NCI-H1694 (cell line): Measurements from ENCODE around the gene SEMA4D.
"Not testable (repeated sequence)": the region's sequence is repeated elsewhere in the genome, so short reads cannot be mapped to it uniquely, and the experiment has no call there.

ENCODE experiments used
- DNase-seq: peaks from one replicate; lab custom pipeline; 2025; lab: John Stamatoyannopoulos, UW

Gene SEMA4D

DNA sequence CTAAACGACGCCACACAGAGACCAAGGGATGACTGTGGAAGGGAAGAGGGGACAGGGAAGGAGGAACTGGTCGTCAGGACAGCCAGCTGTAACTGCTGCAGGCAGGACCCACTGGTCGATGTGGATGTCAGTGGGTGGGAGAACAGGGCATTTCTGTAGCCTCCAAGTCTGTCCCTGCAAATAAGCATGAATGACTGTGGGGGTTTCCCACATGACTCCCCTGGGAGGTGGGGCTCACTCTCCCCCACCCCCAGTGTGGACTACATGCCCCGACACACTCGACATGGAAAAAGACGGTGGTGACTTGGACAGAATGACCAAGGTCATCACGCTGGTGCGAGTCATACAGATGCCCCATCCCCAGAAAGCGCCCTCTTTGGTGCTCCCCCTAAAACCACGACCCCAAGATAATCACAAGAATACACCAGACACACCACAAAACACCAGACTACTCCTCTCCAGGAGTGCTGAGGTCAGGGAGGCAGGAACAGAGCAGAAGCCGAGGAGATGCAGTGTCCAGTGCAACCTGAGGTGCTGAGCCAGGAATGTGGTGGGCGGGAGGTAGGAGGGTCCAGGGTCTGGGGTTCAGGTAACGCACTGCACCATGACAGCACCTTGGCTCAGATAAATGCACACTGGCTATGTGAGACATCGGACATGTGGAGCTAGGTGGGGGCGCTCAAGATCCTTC lies 114.7 kb downstream of the SEMA4D start:
- no peak for DNase-seq

DNA sequence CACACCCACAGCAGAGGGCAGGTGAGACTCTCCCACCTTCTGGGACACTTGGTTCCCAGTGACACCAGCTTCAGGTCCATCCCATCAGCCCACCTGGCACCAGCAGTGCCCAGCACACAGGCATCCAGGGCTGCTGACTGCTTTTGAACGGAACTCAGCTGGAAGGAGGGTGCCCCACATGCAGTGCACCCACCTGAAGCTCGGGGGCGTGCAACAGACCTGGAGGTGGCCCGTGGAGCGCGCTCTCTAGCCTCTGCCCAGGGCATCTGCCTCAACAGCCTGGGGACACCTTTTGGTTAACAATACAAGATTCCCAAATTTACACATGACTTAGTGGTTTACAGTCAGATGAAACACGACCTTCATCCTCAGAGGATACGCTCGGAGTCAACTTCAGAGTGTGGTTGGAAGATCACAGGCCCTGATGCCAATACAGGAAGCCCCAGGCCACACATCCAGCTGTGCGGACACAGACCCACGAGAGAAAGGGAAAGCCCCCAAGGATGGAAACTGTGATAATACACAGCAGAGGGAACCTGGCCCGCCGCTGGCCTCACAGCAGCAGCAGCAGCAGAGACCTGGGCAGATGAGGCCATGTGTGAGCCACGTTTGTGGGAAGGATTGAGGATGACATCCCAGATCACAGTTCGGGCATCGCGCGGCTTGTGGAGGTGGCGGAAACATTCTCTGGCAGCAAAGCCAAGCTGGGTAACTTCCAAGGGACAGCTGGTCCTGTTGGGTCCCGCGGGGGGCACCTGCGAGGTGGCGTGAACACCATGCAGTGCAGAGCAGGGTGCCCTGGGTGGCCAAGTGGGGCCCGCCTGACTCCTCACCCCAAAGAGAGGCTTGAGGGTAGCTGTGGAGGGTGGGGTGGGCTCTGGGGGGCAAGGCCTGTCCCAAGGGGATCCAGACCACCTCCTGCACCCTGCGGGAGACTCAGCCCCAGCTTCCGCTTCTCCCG lies 115.6 kb downstream of the SEMA4D start:
- no peak for DNase-seq

DNA sequence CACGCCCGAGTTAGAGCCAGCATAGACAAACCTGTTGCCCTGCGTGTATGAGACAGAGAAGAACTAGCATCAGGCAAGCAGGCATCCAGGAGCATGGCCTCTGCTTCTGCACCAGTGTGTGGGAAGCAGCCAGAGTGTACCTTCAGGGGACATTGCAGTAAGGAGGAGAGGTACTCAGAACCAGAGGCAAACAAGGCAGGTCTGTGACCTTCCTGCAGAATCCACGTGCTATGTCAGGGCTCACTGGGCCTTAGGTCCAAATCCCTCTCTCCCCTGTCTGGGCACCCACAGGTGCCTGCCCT lies 116.7 kb downstream of the SEMA4D start:
- DNase-seq, result no peak

DNA sequence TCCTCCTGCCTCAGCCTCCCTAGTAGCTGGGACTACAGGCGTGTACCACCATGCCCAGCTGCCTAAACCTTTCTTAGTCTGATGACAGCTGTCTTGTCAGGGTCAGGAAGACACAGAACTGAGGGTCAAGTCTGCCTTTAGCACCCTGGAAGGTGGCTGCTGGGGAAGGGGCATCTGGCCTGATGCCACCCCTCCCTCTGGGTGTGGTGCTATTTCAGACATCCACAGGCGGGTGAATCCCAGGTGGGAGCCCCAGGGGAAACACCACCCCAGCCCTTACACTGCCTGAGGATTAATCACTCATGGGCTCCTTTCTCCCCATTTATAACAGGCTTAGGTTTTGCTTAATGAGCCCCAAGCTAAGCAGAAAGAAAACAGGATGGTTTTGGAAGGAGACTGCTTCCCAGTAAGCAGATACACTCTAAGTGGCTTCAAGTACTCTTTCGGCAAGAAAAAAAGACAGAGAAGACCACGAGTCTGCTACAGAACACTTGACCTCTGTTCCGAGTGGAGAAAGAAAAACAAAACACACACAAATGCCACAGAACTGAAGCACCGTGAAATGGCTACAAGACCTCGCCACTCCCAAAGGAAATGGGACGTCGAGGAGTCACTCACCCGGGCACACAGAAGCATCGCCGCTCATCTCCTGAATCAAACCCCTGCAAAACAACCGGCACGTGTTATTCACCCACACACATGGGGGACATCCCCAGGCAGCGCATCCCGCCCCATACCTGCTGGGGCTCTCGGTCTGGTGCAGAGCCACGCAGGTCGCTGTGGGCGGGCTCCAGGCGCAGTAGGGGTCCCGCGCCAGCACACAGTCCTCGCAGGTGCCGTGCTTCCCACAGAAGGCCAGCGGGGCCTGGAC lies 117.2 kb downstream of the SEMA4D start:
- DNase-seq, result no peak

DNA sequence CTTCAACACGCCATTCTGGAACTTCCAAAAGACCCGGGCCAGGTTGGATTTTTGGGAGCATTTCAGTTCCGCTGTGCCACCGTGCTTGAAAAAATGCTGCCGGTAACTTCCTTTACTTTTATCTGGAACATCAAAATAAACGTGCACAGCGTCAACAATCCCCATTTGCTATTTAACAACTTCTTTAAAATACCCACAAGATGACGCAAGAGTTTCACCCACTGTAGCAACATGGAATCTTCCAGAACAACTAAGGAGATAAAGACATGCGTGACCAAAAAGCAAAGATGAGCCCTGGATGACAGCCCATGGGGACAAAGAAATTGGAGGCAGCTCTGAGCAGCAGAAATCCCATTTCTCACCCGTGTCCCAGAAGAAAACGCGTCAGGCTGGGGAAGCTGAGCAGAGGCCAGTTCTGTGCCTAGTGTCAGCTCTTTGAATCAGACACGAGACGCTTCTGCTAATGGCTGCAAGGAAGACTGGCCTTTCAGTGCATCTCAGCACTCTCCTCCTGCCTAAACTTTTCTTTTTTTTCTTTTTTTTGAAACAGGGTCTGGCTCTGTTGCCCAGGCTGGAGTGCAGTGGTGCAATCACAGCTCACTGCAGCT lies 118.3 kb downstream of the SEMA4D start:
- no peak for DNase-seq

DNA sequence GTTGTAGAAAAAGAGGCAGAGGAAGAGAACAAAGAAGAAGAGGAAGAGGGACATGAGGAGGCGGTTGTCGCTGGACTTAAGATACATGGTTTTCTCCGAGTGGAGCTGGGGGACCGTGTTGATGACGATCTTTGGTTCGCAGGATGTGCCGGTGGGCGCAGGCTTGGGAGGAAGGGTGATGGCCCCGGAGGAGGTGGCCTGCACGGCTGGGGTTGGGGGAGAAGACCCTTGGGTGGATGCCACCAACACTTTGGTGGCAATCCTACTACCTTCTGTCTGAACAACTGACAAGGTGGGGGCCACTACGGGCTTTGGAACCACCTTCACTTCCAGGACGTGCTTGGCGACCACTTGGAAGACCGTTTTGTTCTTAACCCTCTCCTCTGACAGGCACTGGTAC lies 118.9 kb downstream of the SEMA4D start:
- no peak for DNase-seq

DNA sequence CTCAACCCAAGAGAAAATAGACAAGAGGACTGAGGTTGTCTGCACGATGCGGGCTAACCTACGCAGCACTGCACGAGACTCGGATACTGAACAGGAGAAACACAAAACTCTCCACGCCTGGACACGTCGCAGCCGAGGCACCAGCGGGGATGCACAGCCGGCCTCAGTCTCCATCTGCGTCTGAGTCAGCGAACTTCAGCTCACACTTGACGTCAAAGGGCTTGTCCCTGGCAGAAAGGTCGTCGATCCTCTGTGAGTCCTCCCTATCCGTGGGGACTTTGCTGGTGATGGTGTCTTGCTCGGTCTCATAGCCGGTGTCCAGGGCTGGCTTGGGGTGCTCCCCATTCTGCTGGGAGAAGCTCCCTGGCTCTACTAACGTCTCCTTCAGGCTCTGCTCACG lies 119.4 kb downstream of the SEMA4D start:
- no peak for DNase-seq

DNA sequence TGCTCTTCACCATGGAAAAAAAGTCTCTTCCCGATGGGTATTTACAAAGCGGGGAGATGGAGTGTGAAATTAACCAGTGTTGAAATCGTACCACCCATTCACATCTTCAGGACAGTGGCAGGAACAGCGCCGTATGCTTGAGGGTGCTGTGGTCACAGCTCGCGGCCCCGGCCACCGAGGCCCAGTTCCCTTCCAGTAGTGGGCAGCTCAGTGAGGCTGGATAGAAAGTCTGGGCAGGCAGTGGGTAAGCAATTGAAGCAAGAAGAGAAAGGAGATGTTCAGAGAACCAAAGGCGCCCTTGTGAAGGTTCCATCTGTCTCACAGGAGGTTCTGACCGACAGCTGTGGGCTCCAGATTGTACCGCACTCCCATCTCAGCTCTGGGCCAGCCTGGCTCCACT lies 120.5 kb downstream of the SEMA4D start:
- DNase-seq, result no peak

DNA sequence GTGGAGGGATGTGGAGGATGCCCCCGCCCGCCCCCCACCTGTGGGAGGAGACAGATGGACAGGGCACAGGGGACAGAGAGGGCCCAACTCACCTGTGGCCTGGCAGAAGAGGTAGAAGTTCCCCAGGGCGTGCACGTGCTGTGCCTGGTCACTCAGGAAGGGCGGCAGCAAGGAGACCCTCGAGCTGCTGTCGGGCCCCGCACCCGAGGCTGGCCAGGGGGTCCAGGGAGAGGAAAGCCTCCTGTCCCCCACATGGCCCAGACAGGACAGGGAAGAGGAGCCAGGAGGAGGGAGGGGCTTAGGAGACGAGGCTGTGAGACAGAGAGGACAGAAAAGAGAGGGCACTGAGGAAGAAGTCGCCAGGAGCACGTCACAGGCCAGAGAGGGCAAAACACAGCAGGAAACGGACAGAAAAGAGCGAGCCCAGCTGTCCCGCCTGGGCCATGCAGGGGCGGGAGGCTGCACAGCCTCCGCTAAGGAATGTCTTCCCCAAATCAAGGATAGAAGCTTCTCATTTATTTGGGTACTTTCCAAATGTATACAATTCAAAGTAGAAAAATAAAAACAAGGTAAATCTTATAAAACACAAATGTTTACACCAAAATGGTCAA lies 121.1 kb downstream of the SEMA4D start:
- no peak for DNase-seq

DNA sequence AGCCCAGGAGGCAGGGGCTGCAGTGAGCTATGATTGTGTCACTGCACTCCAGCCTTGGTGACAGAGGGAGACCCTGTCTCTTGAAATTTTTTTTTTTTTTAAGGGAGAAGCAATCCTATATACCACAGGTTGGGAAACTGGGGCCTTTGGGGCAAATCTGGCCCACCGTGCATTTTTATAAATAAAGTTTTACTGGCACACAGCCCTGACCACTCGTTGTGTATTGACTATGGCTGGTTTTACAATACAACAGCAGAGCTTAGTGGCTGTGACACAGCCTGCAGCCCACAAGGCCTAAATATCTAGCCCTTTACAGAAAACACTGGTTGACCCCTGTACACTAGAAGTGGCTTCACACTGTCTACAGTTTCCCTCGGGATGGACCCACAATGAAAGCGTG lies 121.6 kb downstream of the SEMA4D start:
- DNase-seq, result no peak

DNA sequence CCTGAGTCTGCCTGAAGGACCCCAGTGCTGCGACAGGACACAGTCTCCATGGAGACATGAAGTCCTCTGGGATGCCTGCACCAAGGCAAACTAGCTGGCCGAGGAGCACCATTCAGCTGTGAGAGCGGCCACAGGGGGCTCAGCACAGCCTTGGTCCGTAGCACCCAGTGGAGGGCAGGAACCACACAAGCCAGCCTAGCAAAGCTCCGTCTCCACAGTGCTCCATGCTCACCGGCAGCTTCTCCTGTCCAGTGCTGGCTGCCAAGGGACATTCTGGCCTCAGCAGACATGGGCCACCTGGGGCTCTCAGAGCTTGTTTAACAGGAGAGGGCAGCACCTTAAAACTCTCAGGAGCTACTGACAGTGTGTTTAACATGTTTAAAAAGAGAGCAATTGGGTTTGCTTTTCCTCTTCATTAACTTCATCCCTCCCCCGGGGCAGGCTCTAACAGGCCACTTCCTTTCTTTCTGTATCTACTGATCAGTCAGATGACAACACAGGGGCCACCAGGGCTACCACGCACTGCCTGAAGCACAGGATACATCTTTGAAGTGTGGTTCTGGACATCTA lies 122.6 kb downstream of the SEMA4D start:
- DNase-seq, result no peak

DNA sequence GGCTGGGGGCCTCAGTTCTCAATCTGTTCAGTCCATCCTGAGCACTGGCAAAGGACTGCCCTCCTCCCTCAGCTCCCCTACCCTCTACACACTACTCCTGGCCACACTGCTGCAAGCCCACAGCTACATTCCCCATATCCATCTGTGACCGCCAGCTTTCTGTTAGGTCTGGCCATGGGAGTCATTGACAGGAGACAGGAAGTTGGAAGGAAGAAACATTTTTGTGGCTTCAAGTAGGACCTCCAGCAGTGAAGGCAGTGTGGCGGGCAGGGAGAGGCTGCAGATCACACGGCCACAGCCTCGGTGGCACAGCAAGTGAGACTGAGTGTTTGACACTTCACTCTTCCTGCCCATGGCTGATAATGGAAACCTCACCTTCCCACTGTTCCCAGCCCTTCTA lies 123.7 kb downstream of the SEMA4D start:
- DNase-seq, result no peak

DNA sequence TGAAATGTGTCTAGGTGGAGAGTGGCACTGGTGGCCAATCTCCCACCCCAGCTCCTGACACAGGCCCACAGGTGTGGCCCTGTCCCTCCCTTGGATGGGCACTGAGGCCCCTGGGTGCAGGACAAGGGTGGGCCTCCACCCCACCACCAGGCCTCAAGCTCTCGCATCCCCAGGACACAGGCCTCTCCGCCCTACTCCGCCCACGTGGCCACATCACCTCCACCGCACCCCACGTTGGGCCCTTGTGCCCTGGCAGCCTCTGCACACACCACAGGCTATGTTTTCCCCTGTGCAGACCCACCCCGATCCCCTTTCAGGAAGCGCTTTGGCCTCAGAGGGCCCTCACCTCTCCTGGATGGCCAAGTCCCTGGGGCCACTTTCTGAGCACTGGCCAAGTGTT lies 124.9 kb downstream of the SEMA4D start:
- no peak for DNase-seq

DNA sequence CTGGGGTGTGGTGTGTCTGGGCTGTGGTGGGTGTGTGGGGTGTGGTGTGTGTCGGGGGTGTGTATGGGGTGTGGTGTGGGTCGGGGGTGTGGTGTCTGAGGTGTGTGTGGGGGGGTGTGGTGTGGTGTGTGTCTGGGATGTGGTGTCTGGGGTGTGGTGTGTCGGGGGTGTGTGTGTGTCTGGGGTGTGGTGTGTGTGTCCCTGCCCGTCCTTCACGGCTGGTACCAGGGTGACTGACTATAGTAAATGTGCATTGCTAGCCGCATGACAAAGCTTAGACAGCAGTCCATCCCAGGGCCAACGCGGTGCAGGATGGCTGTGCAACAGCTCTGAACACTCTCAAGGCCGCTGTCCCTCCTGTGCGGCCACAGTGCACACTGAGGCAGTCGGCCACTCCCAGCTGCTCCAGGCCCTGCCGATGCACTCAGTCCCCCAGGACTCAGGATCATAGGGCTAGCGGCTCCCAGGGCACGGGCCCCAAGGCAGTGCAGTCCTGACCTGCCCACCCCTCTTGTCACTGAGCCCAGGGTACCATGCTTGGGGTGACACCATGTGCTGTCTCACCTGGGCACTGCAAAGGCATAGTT lies 125.6 kb downstream of the SEMA4D start:
- no peak for DNase-seq

DNA sequence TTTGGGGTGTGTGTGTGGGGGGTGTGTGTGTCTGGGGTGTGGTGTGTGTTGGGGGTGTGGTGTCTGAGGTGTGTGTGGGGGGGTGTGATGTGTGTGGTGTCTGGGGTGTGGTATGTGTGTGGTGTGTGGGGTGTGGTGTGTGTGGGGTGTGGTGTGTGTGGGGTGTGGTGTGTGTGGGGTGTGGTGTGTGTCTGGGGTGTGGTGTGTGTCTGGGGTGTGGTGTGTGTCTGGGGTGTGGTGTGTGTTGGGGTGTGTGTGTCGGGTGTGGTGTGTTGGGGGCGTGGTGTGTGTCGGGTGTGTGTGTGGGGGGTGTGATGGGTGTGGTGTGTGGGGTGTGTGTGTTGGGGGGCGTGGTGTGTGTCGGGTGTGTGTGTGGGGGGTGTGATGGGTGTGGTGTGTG lies 126.1 kb downstream of the SEMA4D start:
- DNase-seq, result not testable (repeated sequence)

DNA sequence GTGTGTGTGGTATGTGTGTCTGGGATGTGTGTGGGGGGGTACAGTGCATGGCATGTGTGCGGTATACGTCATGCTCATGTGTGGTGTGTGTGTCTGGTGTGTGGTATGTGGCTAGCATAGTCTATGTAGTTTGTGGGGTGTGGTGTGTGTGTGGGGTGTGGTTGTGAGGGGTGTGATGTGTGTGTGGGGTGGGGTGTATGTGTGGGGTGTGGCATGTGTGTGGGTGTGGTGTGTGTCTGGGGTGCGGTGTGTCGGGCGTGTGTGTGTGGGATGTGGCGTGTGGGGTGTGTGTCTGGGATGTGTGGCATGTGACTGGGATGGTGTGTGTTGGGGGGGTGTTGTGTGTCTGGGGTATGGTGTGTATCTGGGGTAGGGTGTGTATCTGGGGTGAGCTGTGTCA lies 127.3 kb downstream of the SEMA4D start:
- no peak for DNase-seq

DNA sequence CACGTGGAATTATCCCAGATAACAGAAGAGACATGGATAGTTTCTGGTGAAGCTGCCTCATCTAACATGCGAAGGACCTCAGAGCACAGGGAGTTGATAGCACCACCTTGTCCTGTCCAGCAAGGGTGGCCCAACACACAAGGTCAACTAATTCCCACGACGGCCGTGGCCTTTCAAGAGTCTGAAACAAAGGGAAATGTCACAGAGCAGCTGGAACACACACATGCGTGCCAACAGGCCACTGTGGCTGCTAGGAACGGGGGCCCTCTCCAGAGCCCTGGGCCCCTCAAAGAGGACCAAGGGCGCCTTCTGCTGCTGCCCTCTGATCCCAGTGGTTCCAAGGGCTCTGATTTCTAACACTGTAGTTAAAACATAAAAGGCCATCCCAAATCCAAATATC lies 128.9 kb downstream of the SEMA4D start:
- DNase-seq, result no peak

DNA sequence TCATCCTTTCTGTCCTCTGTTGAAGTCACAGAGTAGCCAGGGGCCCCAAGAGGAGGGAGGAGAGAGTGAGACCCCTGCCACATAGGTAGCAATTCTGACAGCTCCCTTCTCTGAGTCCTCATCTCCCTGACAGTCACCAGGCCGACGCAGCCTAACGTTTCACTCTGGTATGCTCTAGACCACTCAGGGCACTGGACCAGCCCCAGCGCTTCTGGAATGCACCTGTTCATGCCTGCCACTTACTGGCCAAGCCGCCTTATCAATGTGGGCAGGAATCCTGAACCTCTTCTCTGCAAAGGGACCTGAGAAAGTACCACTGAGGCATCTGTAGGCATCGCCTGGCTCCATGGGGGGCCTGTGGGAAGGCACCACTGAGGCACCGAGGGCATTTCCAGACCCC lies 129.4 kb downstream of the SEMA4D start:
- no peak for DNase-seq

DNA sequence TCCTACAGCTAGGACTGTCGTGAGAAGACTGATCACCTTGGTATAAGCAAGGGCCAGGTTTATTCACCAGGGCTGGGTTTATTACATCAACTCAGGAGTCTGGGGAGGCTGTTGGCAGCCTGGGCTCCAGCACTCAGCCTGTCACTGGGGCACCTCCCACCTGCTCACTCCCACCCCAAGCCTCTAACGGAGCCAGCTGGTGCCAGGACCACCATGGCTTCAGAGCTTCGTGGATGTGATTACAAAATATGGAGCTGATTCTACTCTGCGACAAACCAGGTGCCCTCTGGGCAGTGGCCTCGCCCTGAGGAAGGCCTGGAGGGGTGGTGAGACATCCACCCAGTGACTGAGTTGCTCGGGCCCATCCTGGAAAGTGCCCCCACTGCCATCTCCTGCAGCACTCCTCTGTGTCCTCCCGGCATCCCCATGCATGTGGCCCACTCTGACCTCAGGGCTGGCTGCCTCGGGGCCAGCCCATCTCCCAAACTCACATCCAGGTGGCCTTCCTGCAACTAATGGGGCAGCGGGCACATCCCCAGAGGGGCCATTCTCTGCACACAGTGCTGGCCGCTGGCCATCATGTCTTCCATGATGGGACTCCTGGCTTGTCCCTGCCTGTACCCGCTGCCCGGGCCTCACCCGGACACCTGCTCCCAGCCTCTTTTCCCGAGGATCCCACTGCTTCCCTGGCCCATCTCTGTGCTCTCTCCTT lies 130.0 kb downstream of the SEMA4D start:
- DNase-seq, result no peak

DNA sequence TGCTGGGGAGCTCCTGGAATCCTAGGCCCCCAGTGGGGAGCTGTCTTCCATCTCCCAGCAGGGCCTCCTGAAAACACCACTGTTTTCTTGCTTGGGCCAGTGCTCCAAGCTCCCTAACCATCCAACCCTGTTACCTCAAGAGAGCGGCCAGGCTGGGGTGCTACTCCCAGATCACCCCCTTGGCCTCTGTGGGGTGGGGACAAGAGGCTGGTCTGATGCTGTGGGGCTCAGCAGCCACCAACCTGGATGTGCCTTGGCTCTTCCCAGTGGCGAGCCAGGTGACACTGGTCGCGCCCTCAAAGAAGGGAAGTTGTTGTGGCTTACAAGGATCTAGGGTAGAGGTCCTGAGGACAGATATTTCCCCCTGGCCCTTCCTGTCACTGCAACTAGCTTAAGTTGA lies 130.6 kb downstream of the SEMA4D start:
- DNase-seq, result no peak
